ENCODE measurements around the gene SKI.

Gene SKI

GRCh38 chr1:2228157-2228594, at the start of gene SKI:
TSS of gene SKI (plus strand) at chr1:2228319. CDS start at chr1:2228767, 448 bp downstream.
- H3K4me3 ChIP-seq (ENCODE audit: low read depth, low read length) = peak within 1 kb of the TSS; percentile 80
- DNase-seq (ENCODE audit: low read depth) = no peak
- TF ChIP-seq CTCF (conservative IDR thresholded peaks at IDR 0.05; ENCODE audit: low read depth, low read length) = no peak

GRCh38 chr1:2178875-2179274, 49.2 kb upstream of the SKI start:
- no peak for TF ChIP-seq CTCF (conservative IDR thresholded peaks at IDR 0.05; ENCODE audit: low read depth, low read length)
- H3K4me3 ChIP-seq (ENCODE audit: low read depth, low read length) = no peak overlapping the region
- no peak for DNase-seq (ENCODE audit: low read depth)

- no peak for TF ChIP-seq CTCF (conservative IDR thresholded peaks at IDR 0.05; ENCODE audit: low read depth, low read length)
- no peak overlapping the region for H3K4me3 ChIP-seq (ENCODE audit: low read depth, low read length)
- peak; percentile 14 for DNase-seq (ENCODE audit: low read depth)
Measured at GRCh38 chr1:2179283-2180013, 48.7 kb upstream of the SKI start.

- no peak for DNase-seq (ENCODE audit: low read depth)
- no peak for TF ChIP-seq CTCF (conservative IDR thresholded peaks at IDR 0.05; ENCODE audit: low read depth, low read length)
- no peak overlapping the region for H3K4me3 ChIP-seq (ENCODE audit: low read depth, low read length)
Measured at GRCh38 chr1:2180297-2181245, 47.5 kb upstream of the SKI start.

- H3K4me3 ChIP-seq (ENCODE audit: low read depth, low read length) = no peak overlapping the region
- DNase-seq (ENCODE audit: low read depth) = no peak
- no peak for TF ChIP-seq CTCF (conservative IDR thresholded peaks at IDR 0.05; ENCODE audit: low read depth, low read length)
Measured at GRCh38 chr1:2181271-2181670, 46.8 kb upstream of the SKI start.

GRCh38 chr1:2181752-2182151, 46.4 kb upstream of the SKI start:
- no peak for TF ChIP-seq CTCF (conservative IDR thresholded peaks at IDR 0.05; ENCODE audit: low read depth, low read length)
- no peak for DNase-seq (ENCODE audit: low read depth)
- no peak overlapping the region for H3K4me3 ChIP-seq (ENCODE audit: low read depth, low read length)

Measured in choroid plexus epithelial cell (primary cell).